ENCODE results near the gene TMEM144.

- TF ChIP-seq ZNF274 (IDR thresholded peaks at IDR 0.05; ENCODE audit: low read depth, low read length) (no peak), YY1 (IDR thresholded peaks at IDR 0.05; ENCODE audit: insufficient read depth, insufficient read length) (no peak), SUZ12 (IDR thresholded peaks at IDR 0.05; ENCODE audit: extremely low read depth, insufficient read depth, insufficient read length) (no peak)
These were observed 84.8 kb downstream of the TMEM144 start for GRCh38 chr4:158295053-158295452.

All from NT2/D1 (cell line).